Measurements from ENCODE around the gene SHISA7.

The SHISA7 gene

DNA sequence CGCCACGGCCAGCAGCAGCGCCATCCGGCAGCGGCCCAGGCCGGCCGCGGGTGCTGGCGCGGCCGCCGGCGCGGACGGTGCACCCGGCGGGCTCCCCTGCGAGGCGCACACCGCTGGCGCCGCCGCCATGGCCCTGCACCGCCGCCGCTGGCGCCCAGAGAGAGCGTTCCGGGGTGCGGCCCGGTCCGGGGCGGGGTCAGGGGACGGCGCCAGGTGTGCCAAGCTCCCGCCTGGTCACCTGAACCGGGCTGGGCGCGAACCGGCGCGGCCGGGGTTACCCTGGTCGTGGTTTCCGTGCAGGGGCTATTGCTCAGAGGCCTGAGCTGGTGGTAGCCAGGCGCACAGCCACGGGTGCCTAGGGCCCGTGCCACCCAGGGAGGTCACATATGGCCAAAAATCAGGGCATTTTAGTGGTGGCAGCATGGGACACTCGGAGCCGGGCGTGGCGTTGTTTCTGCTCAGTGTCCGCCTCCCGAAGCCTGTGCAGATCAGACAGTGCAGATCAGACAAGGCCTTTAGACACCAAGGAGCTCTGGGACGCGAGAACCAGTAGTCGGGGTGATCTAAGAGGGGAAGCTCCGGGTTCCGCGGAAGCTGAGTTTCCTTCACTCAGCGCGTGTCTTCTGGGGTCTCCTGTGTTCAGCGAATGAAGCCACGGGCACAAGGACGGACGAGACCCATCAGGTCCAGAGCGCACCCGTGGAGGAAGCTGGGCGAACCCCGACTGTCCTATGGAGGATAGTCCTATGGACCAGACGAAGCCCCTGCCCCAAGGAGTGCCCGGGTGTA, 58.8 kb downstream of the SHISA7 start, which contains the start of gene TMEM238:
TMEM238 (minus strand) TSS at position 162 of the 789 bp plus-strand sequence; CDS start at position 129, 33 bp downstream.
- TF ChIP-seq CTCF (conservative IDR thresholded peaks at IDR 0.05; ENCODE audit: low read depth, low read length): no peak
- H3K4me3 ChIP-seq (ENCODE audit: low read depth, low read length): peak within 1 kb of the TSS; percentile 60
- no peak for DNase-seq (ENCODE audit: low read depth)

DNA sequence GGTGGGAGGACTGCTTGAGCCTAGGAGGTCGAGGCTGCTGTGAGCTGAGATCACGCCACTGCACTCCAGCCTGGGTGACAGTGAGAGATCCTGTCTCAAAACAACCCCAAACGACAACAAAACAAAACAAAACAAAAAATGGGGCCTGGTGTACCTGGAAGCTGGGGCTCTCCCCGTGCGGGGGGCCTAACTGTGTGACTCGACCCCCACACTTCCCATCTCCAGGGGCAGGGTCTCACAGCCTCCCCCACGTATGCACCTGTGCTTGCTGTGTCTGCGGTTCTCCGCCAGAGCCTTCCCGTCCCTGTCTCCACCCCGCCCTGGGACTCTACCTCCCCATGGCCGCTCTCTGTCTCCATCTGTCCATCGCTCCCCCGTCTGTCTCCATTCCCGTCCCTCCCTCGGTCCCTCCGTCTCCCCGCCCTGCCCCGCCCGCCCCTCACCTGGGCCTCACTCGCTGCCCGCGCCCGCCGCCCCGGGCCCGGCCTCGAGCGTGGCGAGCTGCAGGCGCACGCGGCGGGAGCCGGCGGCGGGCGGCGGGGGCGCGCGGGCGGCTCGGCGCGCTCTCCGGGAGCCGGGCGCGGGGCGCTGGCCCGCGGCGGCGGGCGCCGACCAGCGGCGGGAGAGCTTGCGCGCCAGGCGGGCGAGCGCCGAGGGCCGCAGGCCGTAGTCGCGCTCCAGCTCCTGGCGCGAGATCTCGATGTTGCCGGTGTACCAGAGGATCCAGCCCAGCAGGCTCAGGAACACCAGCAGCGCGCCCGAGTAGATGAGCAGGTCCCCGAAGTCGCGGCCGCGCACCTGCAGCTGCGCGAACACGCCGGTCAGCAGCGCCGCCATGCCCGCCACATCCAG, 59.6 kb downstream of the SHISA7 start:
- DNase-seq (ENCODE audit: low read depth): peak; percentile 80
- no peak for TF ChIP-seq CTCF (conservative IDR thresholded peaks at IDR 0.05; ENCODE audit: low read depth, low read length)
- peak overlapping the region; percentile 60 for H3K4me3 ChIP-seq (ENCODE audit: low read depth, low read length)

GRCh38 chr19:55382522-55383054, 60.5 kb downstream of the SHISA7 start:
- TF ChIP-seq CTCF (conservative IDR thresholded peaks at IDR 0.05; ENCODE audit: low read depth, low read length): no peak
- no peak overlapping the region for H3K4me3 ChIP-seq (ENCODE audit: low read depth, low read length)
- no peak for DNase-seq (ENCODE audit: low read depth)

DNA sequence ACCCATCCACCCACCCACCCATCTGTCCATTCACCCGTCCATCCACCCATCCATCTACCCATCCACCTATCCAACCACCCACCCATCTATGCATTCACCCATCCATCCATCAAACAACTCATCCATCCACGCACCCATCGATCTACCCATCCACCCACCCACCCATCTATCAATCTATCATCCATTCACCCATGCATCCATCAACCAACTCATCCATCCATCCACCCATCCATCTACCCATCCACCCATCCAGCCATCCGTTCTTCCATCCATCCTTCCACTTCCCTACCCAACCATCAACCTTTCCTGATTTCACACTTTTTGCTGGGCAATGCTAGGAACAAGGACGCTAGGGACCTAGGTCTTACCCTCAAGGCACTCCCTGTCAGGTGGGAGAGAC, 61.1 kb downstream of the SHISA7 start:
- TF ChIP-seq CTCF (conservative IDR thresholded peaks at IDR 0.05; ENCODE audit: low read depth, low read length): no peak
- no peak for DNase-seq (ENCODE audit: low read depth)
- no peak overlapping the region for H3K4me3 ChIP-seq (ENCODE audit: low read depth, low read length)

- H3K4me3 ChIP-seq (ENCODE audit: low read depth, low read length): no peak overlapping the region
- no peak for TF ChIP-seq CTCF (conservative IDR thresholded peaks at IDR 0.05; ENCODE audit: low read depth, low read length)
- no peak for DNase-seq (ENCODE audit: low read depth)
These were observed 63.9 kb downstream of the SHISA7 start for GRCh38 chr19:55379174-55379573.

Data from choroid plexus epithelial cell (primary cell).